ENCODE measurements around the gene SDHAF4. TPM values are rescaled to one million over a fixed set of nuclear protein-coding genes. Genes with fewer than 3 reads are reported as not detected.
"Not testable (repeated sequence)": the region's sequence is repeated elsewhere in the genome, so short reads cannot be mapped to it uniquely, and the experiment has no call there.

Gene SDHAF4
- total RNA-seq, 1 donor from 2014 or later: 14.3 TPM

GRCh38 chr6:70609181-70609580, 42.5 kb downstream of the SDHAF4 start:
- Mint-ChIP-seq H3K9me3 (peaks cover 22% of the 10 kb centered on the region), H3K27me3 (peaks cover 14% of the 10 kb centered on the region), H3K36me3 (ENCODE audit: low read depth) (peaks cover 12% of the 10 kb centered on the region), H3K4me1 (peaks cover 27% of the 10 kb centered on the region)
- H3K4me3 Mint-ChIP-seq, H3K27ac Mint-ChIP-seq, DNase-seq: not testable (repeated sequence)
- intact Hi-C loops (cut with micrococcal nuclease): loop anchor here (5.0 kb wide), 1 partner anchor 42 kb away; the partner anchor contains the start of gene SDHAF4

- H3K4me3 Mint-ChIP-seq: no peak overlapping the region
- H3K27me3 Mint-ChIP-seq: peaks cover 10% of the 10 kb centered on the region
- H3K36me3 Mint-ChIP-seq (ENCODE audit: low read depth): no peaks in the 10 kb centered on the region
- intact Hi-C loops (cut with micrococcal nuclease): no loop called here
- DNase-seq: no peak
- H3K27ac Mint-ChIP-seq: no peak overlapping the region
- peaks cover under 1% of the 10 kb centered on the region for H3K9me3 Mint-ChIP-seq
- H3K4me1 Mint-ChIP-seq: no peaks in the 10 kb centered on the region
Measured at GRCh38 chr6:70616728-70617260, 50.1 kb downstream of the SDHAF4 start.

- H3K27ac Mint-ChIP-seq: no peak overlapping the region
- intact Hi-C loops (cut with micrococcal nuclease): no loop called here
- H3K4me1 Mint-ChIP-seq: no peaks in the 10 kb centered on the region
- H3K36me3 Mint-ChIP-seq (ENCODE audit: low read depth): no peaks in the 10 kb centered on the region
- H3K27me3 Mint-ChIP-seq: peaks cover 1% of the 10 kb centered on the region
- H3K4me3 Mint-ChIP-seq: no peak overlapping the region
- DNase-seq: no peak
- no peaks in the 10 kb centered on the region for H3K9me3 Mint-ChIP-seq
Measured at GRCh38 chr6:70620746-70621145, 54.0 kb downstream of the SDHAF4 start.

- no peak overlapping the region for H3K27ac Mint-ChIP-seq
- intact Hi-C loops (cut with micrococcal nuclease): no loop called here
Measured at GRCh38 chr6:70622461-70622860, 55.7 kb downstream of the SDHAF4 start.

GRCh38 chr6:70625436-70625835, 58.7 kb downstream of the SDHAF4 start:
- intact Hi-C loops (cut with micrococcal nuclease): no loop called here

More at GRCh38 chr6:70622461-70622860, 55.7 kb downstream of the SDHAF4 start:
- no peaks in the 10 kb centered on the region for H3K9me3 Mint-ChIP-seq
- no peaks in the 10 kb centered on the region for H3K4me1 Mint-ChIP-seq
- no peak for DNase-seq
- H3K4me3 Mint-ChIP-seq: no peak overlapping the region
- H3K36me3 Mint-ChIP-seq (ENCODE audit: low read depth): no peaks in the 10 kb centered on the region
- peaks cover 1% of the 10 kb centered on the region for H3K27me3 Mint-ChIP-seq

GRCh38 chr6:70627500-70628254, 60.9 kb downstream of the SDHAF4 start:
- H3K36me3 Mint-ChIP-seq (ENCODE audit: low read depth): no peaks in the 10 kb centered on the region
- no peak overlapping the region for H3K27ac Mint-ChIP-seq
- no peak for DNase-seq
- no peak overlapping the region for H3K4me3 Mint-ChIP-seq
- H3K27me3 Mint-ChIP-seq: peaks cover 10% of the 10 kb centered on the region
- H3K9me3 Mint-ChIP-seq: no peaks in the 10 kb centered on the region
- intact Hi-C loops (cut with micrococcal nuclease): no loop called here
- no peaks in the 10 kb centered on the region for H3K4me1 Mint-ChIP-seq

More at GRCh38 chr6:70625436-70625835, 58.7 kb downstream of the SDHAF4 start:
- Mint-ChIP-seq H3K4me3 (no peak overlapping the region), H3K4me1 (no peaks in the 10 kb centered on the region), H3K9me3 (no peaks in the 10 kb centered on the region), H3K27me3 (peaks cover 5% of the 10 kb centered on the region), H3K27ac (no peak overlapping the region), H3K36me3 (ENCODE audit: low read depth) (no peaks in the 10 kb centered on the region)
- no peak for DNase-seq

GRCh38 chr6:70629929-70630328, 63.2 kb downstream of the SDHAF4 start:
- Mint-ChIP-seq H3K27ac (no peak overlapping the region), H3K9me3 (no peaks in the 10 kb centered on the region), H3K4me3 (no peak overlapping the region), H3K27me3 (peaks cover 10% of the 10 kb centered on the region), H3K36me3 (ENCODE audit: low read depth) (no peaks in the 10 kb centered on the region), H3K4me1 (no peaks in the 10 kb centered on the region)
- DNase-seq: no peak
- intact Hi-C loops (cut with micrococcal nuclease): no loop called here

GRCh38 chr6:70633870-70634269, 67.1 kb downstream of the SDHAF4 start:
- intact Hi-C loops (cut with micrococcal nuclease): no loop called here
- no peaks in the 10 kb centered on the region for H3K36me3 Mint-ChIP-seq (ENCODE audit: low read depth)
- H3K27me3 Mint-ChIP-seq: peaks cover 8% of the 10 kb centered on the region
- no peak for DNase-seq
- H3K9me3 Mint-ChIP-seq: no peaks in the 10 kb centered on the region
- no peaks in the 10 kb centered on the region for H3K4me1 Mint-ChIP-seq
- no peak overlapping the region for H3K27ac Mint-ChIP-seq
- no peak overlapping the region for H3K4me3 Mint-ChIP-seq

GRCh38 chr6:70636596-70636995, 69.9 kb downstream of the SDHAF4 start:
- H3K36me3 Mint-ChIP-seq (ENCODE audit: low read depth): no peaks in the 10 kb centered on the region
- H3K27me3 Mint-ChIP-seq: peaks cover 2% of the 10 kb centered on the region
- no peak overlapping the region for H3K27ac Mint-ChIP-seq
- no peak overlapping the region for H3K4me3 Mint-ChIP-seq
- peaks cover 4% of the 10 kb centered on the region for H3K4me1 Mint-ChIP-seq
- no peak for DNase-seq
- intact Hi-C loops (cut with micrococcal nuclease): no loop called here
- no peaks in the 10 kb centered on the region for H3K9me3 Mint-ChIP-seq

GRCh38 chr6:70638468-70638867, 71.7 kb downstream of the SDHAF4 start:
- intact Hi-C loops (cut with micrococcal nuclease): no loop called here
- Mint-ChIP-seq H3K9me3 (no peaks in the 10 kb centered on the region), H3K4me1 (peaks cover 4% of the 10 kb centered on the region), H3K36me3 (ENCODE audit: low read depth) (no peaks in the 10 kb centered on the region), H3K27ac (no peak overlapping the region), H3K27me3 (peaks cover 2% of the 10 kb centered on the region), H3K4me3 (no peak overlapping the region)
- no peak for DNase-seq

Other genes starting within 250 kb of the SDHAF4 start
- 7.7 and 10.5 TPM in 2 replicates for gene FAM135A, start 153.4 kb upstream of the SDHAF4 start, total RNA-seq
- gene SMAP1, start 101.0 kb downstream of the SDHAF4 start, total RNA-seq: 21.5 and 23.2 TPM in 2 replicates